ENCODE data around the gene SYNE3. TPM values are rescaled to one million over a fixed set of nuclear protein-coding genes. Genes with fewer than 3 reads are reported as not detected.

The SYNE3 gene
- total and polyA plus RNA-seq, 2 donors (not counting 1 experiment from before 2014, with no cell fraction given), result 17.8 to 76.1 TPM

- Histone ChIP-seq H3K9me3 (ENCODE audit: control extremely low read depth in 1 of 3, control insufficient read depth in 2 of 3, insufficient read depth in 1 of 3, low read length in 2 of 3) (no peaks in the 10 kb centered on the region), H3K27ac (ENCODE audit: low read length in 2 of 2) (no peak overlapping the region), H3K4me2 (replicated peaks; ENCODE audit: low read depth, low read length, poor library complexity, severe bottlenecking) (no peak overlapping the region), H3K9ac (ENCODE audit: low read length) (no peak overlapping the region), H3K79me2 (ENCODE audit: control insufficient read depth, insufficient read depth, low read length) (peaks cover 29% of the 10 kb centered on the region), H3K36me3 (replicated peaks in 1 of 2; ENCODE audit: control extremely low read depth in 1 of 2, control insufficient read depth in 1 of 2, extremely low read depth in 1 of 2, insufficient read depth in 2 of 2, low read length in 1 of 2) (peaks cover 0 to 11% of the 10 kb centered on the region in 2 experiments), H3K4me3 (ENCODE audit: control extremely low read depth in 1 of 5, extremely low read depth in 1 of 5, insufficient read depth in 1 of 5, low read depth in 2 of 5, low read length in 4 of 5) (no peak overlapping the region), H2AFZ (ENCODE audit: insufficient read depth, low read depth, low read length, poor library complexity, severe bottlenecking) (no peak overlapping the region), H4K20me1 (ENCODE audit: control insufficient read depth, insufficient read depth, low read length, poor library complexity, severe bottlenecking) (no peaks in the 10 kb centered on the region), H3K4me1 (ENCODE audit: control insufficient read depth in 2 of 2, insufficient read depth in 2 of 2, low read length in 2 of 2) (peaks cover 14 to 23% of the 10 kb centered on the region in 2 donors), H3K27me3 (replicated peaks in 1 of 4; ENCODE audit: control extremely low read depth in 1 of 4, control insufficient read depth in 3 of 4, insufficient read depth in 4 of 4, low read length in 3 of 4) (no peaks in the 10 kb centered on the region)
- Mint-ChIP-seq H3K4me3 (no peak overlapping the region), H3K27me3 (no peaks in the 10 kb centered on the region), H3K9me3 (ENCODE audit: insufficient read depth) (no peaks in the 10 kb centered on the region), H3K4me1 (peaks cover 38% of the 10 kb centered on the region), H3K27ac (no peak overlapping the region)
- WGBS (ENCODE audit: insufficient coverage), result no CpG with 5 or more reads among the region's 4 CpGs
- TF ChIP-seq EZH2 (IDR thresholded peaks at IDR 0.05; ENCODE audit: borderline replicate concordance, insufficient read depth, low read depth, low read length, poor library complexity, severe bottlenecking), result no peak
- TF ChIP-seq CTCF (IDR thresholded peaks at IDR 0.05), result peak; percentile 93
- ChIA-PET CTCF (interaction anchor here (0.7 to 6.2 kb wide), 36 partner anchors 8 to 467 kb away, joined by 3 to 204 read pairs (median 5); partner anchors contain the start of genes GLRX5 and SYNE3), POLR2A (interaction anchor here (0.6 to 0.9 kb wide), 2 partner anchors 9 to 782 kb away, joined by 3 read pairs; no protein-coding TSS in a partner anchor)
- intact Hi-C loops (cut with micrococcal nuclease), result loop anchor here (1.0 kb wide), 3 partner anchors 9 to 100 kb away; no protein-coding TSS in a partner anchor
- DNase-seq, result peak; percentile 68
- peak; percentile 81 for ATAC-seq (ENCODE audit: low read depth)
These were observed 11.0 kb upstream of the SYNE3 start for GRCh38 chr14:95527387-95528002.

Measured in B cell (primary cell).